GM12878 (cell line): Measurements from ENCODE around the gene MRNIP. TPM values are rescaled to one million over a fixed set of nuclear protein-coding genes. Genes with fewer than 3 reads are reported as not detected.

Source experiments
- ATAC-seq: fragments of 200-7000 bp; cut with Tn5 transposase; 3 replicates; pipeline ENCODE4 v1.9.1; 2020; ENCODE audit warnings: mild to moderate bottlenecking, moderate library complexity
- BruUV-seq: library from RNA; stranded (reverse); fragments of 400-500 nt; replicated peaks from 2 replicates; lab custom pipeline; 2021; lab: Mats Ljungman, UMichigan
- CTCF ChIA-PET: fragments of 300-600 bp; sonication (Branson Sonifier 250); formaldehyde crosslinking; extraction: SDS; loops from one replicate; lab custom pipeline; 2021; ENCODE audit warnings: inconsistent platforms; lab: Yijun Ruan, JAX
- POLR2A ChIA-PET: fragments of 350-600 bp; formaldehyde crosslinking; extraction: SDS; loops from one replicate; lab custom pipeline; 2021; ENCODE audit warnings: inconsistent platforms; lab: Charles Lee
- RAD21 ChIA-PET: fragments of 300-600 bp; sonication (Branson Sonifier 250); formaldehyde crosslinking; loops from one replicate; lab custom pipeline; 2023; ENCODE audit warnings: antibody characterized with exemption; ENCODE audit not compliant: unreplicated experiment; lab: Charles Lee
- SMC1A ChIA-PET: fragments of 300-600 bp; sonication (Branson Sonifier 250); formaldehyde crosslinking; loops from one replicate; lab custom pipeline; 2023; ENCODE audit not compliant: unreplicated experiment, uncharacterized antibody; lab: Charles Lee
- DNase-seq: peaks from one replicate; pipeline ENCODE4 v3.0.0-alpha.2; 2011; ENCODE audit warnings: low read depth, low spot score
- FAIRE-seq: peaks from 3 replicates; lab custom pipeline; 2011; peaks lifted over from hg19 to GRCh38; lab: Jason Lieb, UNC
- H2AFZ ChIP-seq: 2 replicates; pipeline ENCODE4 v1.6.0; 2011; ENCODE audit warnings: low read depth, low read length, control low read depth; ENCODE audit not compliant: control insufficient read depth
- H3K27ac ChIP-seq: 2 replicates; pipeline ENCODE4 v1.5.1; 2011; ENCODE audit warnings: control low read depth; ENCODE audit not compliant: control insufficient read depth, insufficient read depth
- H3K27me3 ChIP-seq, 2 experiments: replicated peaks in 1 of 2; 2 replicates each; pipeline versions ENCODE4 v1.6.0 to v1.6.1; 2011; ENCODE audit warnings: low read length in 1 of 2; ENCODE audit not compliant: control insufficient read depth in 2 of 2, insufficient read depth in 2 of 2
- H3K36me3 ChIP-seq, 2 experiments: 2 replicates each; pipeline ENCODE4 v1.5.1; 2011; ENCODE audit warnings: low read length in 1 of 2; ENCODE audit not compliant: control insufficient read depth in 2 of 2, insufficient read depth in 2 of 2
- H3K4me1 ChIP-seq: 2 replicates; pipeline ENCODE4 v1.6.1; 2011; ENCODE audit warnings: mild to moderate bottlenecking, low read length, moderate library complexity, mixed read lengths; ENCODE audit not compliant: control insufficient read depth, insufficient read depth
- H3K4me2 ChIP-seq: 2 replicates; pipeline ENCODE4 v1.6.0; 2011; ENCODE audit warnings: control low read depth; ENCODE audit not compliant: control insufficient read depth, insufficient read depth
- H3K4me3 ChIP-seq: fragments of 200-600 bp; sonication (generic); 2 replicates; pipeline ENCODE4 v1.5.1; 2016
- H3K79me2 ChIP-seq: 2 replicates; pipeline ENCODE4 v1.6.0; 2011; ENCODE audit warnings: low read length; ENCODE audit not compliant: control insufficient read depth, insufficient read depth
- H3K9ac ChIP-seq: 2 replicates; pipeline ENCODE4 v1.8.0; 2011; ENCODE audit warnings: low read length, control low read depth, mixed read lengths; ENCODE audit not compliant: control insufficient read depth, insufficient read depth
- H3K9me3 ChIP-seq: replicated peaks from 3 replicates; pipeline ENCODE4 v1.5.1; 2011; ENCODE audit warnings: mild to moderate bottlenecking, low read length; ENCODE audit not compliant: control insufficient read depth, insufficient read depth
- H4K20me1 ChIP-seq: 2 replicates; pipeline ENCODE4 v1.6.0; 2011; ENCODE audit not compliant: control insufficient read depth, insufficient read depth
- BHLHE40 ChIP-seq, 2 experiments: fragments of 450-650 bp in 1 of 2; IDR thresholded peaks; 2 replicates each; pipeline ENCODE4 v1.6.1; 2011 to 2017; ENCODE audit warnings: low read depth in 2 of 2, borderline replicate concordance in 1 of 2, improper control_type of control experiment in 1 of 2, low read length in 1 of 2, mild to moderate bottlenecking in 1 of 2
- IKZF1 ChIP-seq: fragments of 450-650 bp; conservative IDR thresholded peaks from 2 replicates; pipeline ENCODE4 v1.6.1; 2017; ENCODE audit warnings: antibody characterized with exemption, mild to moderate bottlenecking
- PRDM15 ChIP-seq: fragments of 450-650 bp; formaldehyde crosslinking; IDR thresholded peaks from 2 replicates; pipeline ENCODE4 v1.4.0; 2020; ENCODE audit warnings: mild to moderate bottlenecking, moderate library complexity
- SMARCA5 ChIP-seq: fragments of 450-650 bp; IDR thresholded peaks from 2 replicates; pipeline ENCODE4 v1.6.1; 2017; ENCODE audit warnings: mild to moderate bottlenecking
- WGBS: methylation state at CpG from one replicate; pipeline ENCODE4 v1.1.6; 2016; ENCODE audit warnings: low lambda C conversion rate; ENCODE audit not compliant: insufficient replicate concordance, insufficient coverage; ENCODE audit errors: missing lambda C conversion rate; 5-methylcytosine and 5-hydroxymethylcytosine counted together
- in situ Hi-C: fragments of 300-500 bp; cut with MboI; formaldehyde crosslinking; loops from 9 replicates; pipeline ENCODE4 v1.14.3; 2018; ENCODE audit warnings: mixed read lengths
- intact Hi-C: fragments of 100-400 bp; cut with micrococcal nuclease; formaldehyde crosslinking; loops from one replicate; pipeline ENCODE4 v1.14.2; 2022; ENCODE audit not compliant: unreplicated experiment
- polyA plus RNA-seq, 11 experiments: library from polyadenylated mRNA; depleted of rRNA in 4 of 11; unstranded in 6 of 11; stranded (reverse) in 5 of 11; fragments of >200 nt; fragmentation: Nextera tagmentation in 4 of 11; fragmentation: Illumina TruSeq in 1 of 11; extraction: Ambion mirVana in 4 of 11; extraction: Trizol in 1 of 11; gene quantifications; 1 replicate in 1 of 11; 2 replicates in 10 of 11; pipeline versions ENCODE4 v1.2.1 to v1.2.3, GENCODE V29; 2011 to 2016; ENCODE audit warnings: inconsistent platforms in 2 of 11, missing spikeins in 2 of 11, low read depth in 1 of 11
- total RNA-seq, 4 experiments: library from RNA; depleted of rRNA in 3 of 4; stranded (reverse); fragments of >200 nt in 3 of 4; fragmentation: Illumina TruSeq in 1 of 4; extraction: Trizol in 1 of 4; gene quantifications; 2 replicates each; pipeline versions ENCODE4 v1.2.1 to v1.2.3, GENCODE V29; 2013 to 2021
- TF ChIP-seq, protein P1 (sequence below): fragments of 450-650 bp; IDR thresholded peaks from 2 replicates; pipeline ENCODE4 v1.6.1; 2018; ENCODE audit warnings: mild to moderate bottlenecking, low read depth, moderate library complexity; ENCODE audit not compliant: partially characterized antibody
- TF ChIP-seq, protein P2 (sequence below): fragments of 450-650 bp; formaldehyde crosslinking; IDR thresholded peaks from 2 replicates; pipeline ENCODE4 v1.5.0; 2022; ENCODE audit warnings: mild to moderate bottlenecking, missing genetic modification characterization

The MRNIP gene
- total and polyA plus RNA-seq, 10 of the 15 experiments (the other 5 are each of a cell fraction or from before 2014, with no cell fraction given) = 2.4 to 30.4 (median 13.1) TPM

- in situ Hi-C loops (no loop called here), intact Hi-C loops (no loop called here)
- FAIRE-seq (no peak), DNase-seq (no peak), ATAC-seq (no peak)
- ChIA-PET POLR2A (no interaction called here), SMC1A (no interaction called here), CTCF (no interaction called here), RAD21 (no interaction called here)
- Histone ChIP-seq H2AFZ (no peak overlapping the region), H3K27ac (no peak overlapping the region), H3K4me1 (no peaks in the 10 kb centered on the region), H4K20me1 (no peaks in the 10 kb centered on the region), H3K36me3 (peaks cover 14 to 17% of the 10 kb centered on the region in 2 experiments), H3K9me3 (no peaks in the 10 kb centered on the region), H3K9ac (no peak overlapping the region), H3K79me2 (no peaks in the 10 kb centered on the region), H3K4me3 (no peak overlapping the region), H3K27me3 (no peaks in the 10 kb centered on the region), H3K4me2 (no peak overlapping the region)
- WGBS = 98% methylated on average over 14 of the region's 18 CpGs
- TF ChIP-seq BHLHE40 (IDR thresholded peaks at IDR 0.05; ENCODE audit: borderline replicate concordance in 1 of 2, low read depth in 2 of 2, low read length in 1 of 2) (no peak), SMARCA5 (no peak), PRDM15 (CRISPR knock-in tag) (no peak), IKZF1 (no peak)
- TF ChIP-seq, protein P1, sequence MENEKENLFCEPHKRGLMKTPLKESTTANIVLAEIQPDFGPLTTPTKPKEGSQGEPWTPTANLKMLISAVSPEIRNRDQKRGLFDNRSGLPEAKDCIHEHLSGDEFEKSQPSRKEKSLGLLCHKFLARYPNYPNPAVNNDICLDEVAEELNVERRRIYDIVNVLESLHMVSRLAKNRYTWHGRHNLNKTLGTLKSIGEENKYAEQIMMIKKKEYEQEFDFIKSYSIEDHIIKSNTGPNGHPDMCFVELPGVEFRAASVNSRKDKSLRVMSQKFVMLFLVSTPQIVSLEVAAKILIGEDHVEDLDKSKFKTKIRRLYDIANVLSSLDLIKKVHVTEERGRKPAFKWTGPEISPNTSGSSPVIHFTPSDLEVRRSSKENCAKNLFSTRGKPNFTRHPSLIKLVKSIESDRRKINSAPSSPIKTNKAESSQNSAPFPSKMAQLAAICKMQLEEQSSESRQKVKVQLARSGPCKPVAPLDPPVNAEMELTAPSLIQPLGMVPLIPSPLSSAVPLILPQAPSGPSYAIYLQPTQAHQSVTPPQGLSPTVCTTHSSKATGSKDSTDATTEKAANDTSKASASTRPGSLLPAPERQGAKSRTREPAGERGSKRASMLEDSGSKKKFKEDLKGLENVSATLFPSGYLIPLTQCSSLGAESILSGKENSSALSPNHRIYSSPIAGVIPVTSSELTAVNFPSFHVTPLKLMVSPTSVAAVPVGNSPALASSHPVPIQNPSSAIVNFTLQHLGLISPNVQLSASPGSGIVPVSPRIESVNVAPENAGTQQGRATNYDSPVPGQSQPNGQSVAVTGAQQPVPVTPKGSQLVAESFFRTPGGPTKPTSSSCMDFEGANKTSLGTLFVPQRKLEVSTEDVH = no peak
- TF ChIP-seq, protein P2, sequence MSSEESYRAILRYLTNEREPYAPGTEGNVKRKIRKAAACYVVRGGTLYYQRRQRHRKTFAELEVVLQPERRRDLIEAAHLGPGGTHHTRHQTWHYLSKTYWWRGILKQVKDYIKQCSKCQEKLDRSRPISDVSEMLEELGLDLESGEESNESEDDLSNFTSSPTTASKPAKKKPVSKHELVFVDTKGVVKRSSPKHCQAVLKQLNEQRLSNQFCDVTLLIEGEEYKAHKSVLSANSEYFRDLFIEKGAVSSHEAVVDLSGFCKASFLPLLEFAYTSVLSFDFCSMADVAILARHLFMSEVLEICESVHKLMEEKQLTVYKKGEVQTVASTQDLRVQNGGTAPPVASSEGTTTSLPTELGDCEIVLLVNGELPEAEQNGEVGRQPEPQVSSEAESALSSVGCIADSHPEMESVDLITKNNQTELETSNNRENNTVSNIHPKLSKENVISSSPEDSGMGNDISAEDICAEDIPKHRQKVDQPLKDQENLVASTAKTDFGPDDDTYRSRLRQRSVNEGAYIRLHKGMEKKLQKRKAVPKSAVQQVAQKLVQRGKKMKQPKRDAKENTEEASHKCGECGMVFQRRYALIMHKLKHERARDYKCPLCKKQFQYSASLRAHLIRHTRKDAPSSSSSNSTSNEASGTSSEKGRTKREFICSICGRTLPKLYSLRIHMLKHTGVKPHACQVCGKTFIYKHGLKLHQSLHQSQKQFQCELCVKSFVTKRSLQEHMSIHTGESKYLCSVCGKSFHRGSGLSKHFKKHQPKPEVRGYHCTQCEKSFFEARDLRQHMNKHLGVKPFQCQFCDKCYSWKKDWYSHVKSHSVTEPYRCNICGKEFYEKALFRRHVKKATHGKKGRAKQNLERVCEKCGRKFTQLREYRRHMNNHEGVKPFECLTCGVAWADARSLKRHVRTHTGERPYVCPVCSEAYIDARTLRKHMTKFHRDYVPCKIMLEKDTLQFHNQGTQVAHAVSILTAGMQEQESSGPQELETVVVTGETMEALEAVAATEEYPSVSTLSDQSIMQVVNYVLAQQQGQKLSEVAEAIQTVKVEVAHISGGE (CRISPR knock-in tag) = no peak
- BruUV-seq = no TSS peak
Measured at GRCh38 chr5:179872055-179872827, 13.6 kb upstream of the MRNIP start.
